NCI-H524 (cell line): Measurements from ENCODE around the gene NTPCR.
"Not testable (repeated sequence)": the region's sequence is repeated elsewhere in the genome, so short reads cannot be mapped to it uniquely, and the experiment has no call there.

Experiments
- DNase-seq, 2 experiments: peaks; one replicate each; lab custom pipeline; 2025; lab: John Stamatoyannopoulos, UW

Gene NTPCR

GRCh38 chr1:232950197-232951176 lies at the start of gene NTPCR:
TSS of gene NTPCR (plus strand) at chr1:232950611. CDS start at chr1:232950711, 100 bp downstream.
- DNase-seq = peak; percentile 77 to 90

GRCh38 chr1:232900818-232901217 lies 49.6 kb upstream of the NTPCR start:
- no peak for DNase-seq

- no peak for DNase-seq
Measured at GRCh38 chr1:232901255-232901654, 49.2 kb upstream of the NTPCR start.

- DNase-seq = no peak
Measured at GRCh38 chr1:232902774-232903350, 47.5 kb upstream of the NTPCR start.

- no peak for DNase-seq
Measured at GRCh38 chr1:232904131-232904530, 46.3 kb upstream of the NTPCR start.

GRCh38 chr1:232904566-232904965 lies 45.8 kb upstream of the NTPCR start:
- no peak for DNase-seq

GRCh38 chr1:232905331-232906034 lies 44.9 kb upstream of the NTPCR start:
- no peak for DNase-seq

- DNase-seq = no peak
Measured at GRCh38 chr1:232906441-232906840, 44.0 kb upstream of the NTPCR start.

- no peak for DNase-seq
Measured at GRCh38 chr1:232908831-232909230, 41.6 kb upstream of the NTPCR start.

GRCh38 chr1:232909752-232910151 lies 40.7 kb upstream of the NTPCR start:
- no peak for DNase-seq

GRCh38 chr1:232911027-232911599 lies 39.3 kb upstream of the NTPCR start:
- no peak for DNase-seq

- DNase-seq = no peak
Measured at GRCh38 chr1:232912845-232913580, 37.4 kb upstream of the NTPCR start.

- DNase-seq = not testable (repeated sequence)
Measured at GRCh38 chr1:232914271-232914670, 36.1 kb upstream of the NTPCR start.

- DNase-seq = no peak
Measured at GRCh38 chr1:232915212-232915611, 35.2 kb upstream of the NTPCR start.

- DNase-seq = no peak
Measured at GRCh38 chr1:232917053-232917452, 33.4 kb upstream of the NTPCR start.

- DNase-seq = no peak
Measured at GRCh38 chr1:232921381-232921780, 29.0 kb upstream of the NTPCR start.

- DNase-seq = no peak
Measured at GRCh38 chr1:232922485-232922884, 27.9 kb upstream of the NTPCR start.

- DNase-seq = no peak
Measured at GRCh38 chr1:232923739-232924386, 26.5 kb upstream of the NTPCR start.

- no peak for DNase-seq
Measured at GRCh38 chr1:232924874-232925273, 25.5 kb upstream of the NTPCR start.

- DNase-seq = peak; percentile 34 to 64
Measured at GRCh38 chr1:232925421-232926220, 24.8 kb upstream of the NTPCR start.
